Prostate gland (tissue), 2 donors: ENCODE results near the gene DYNC1H1.

ENCODE experiments used
- CTCF ChIP-seq, 4 experiments: fragments of 200-600 bp in 2 of 4; fragments of 450-650 bp in 2 of 4; sonication (generic) in 2 of 4; IDR thresholded peaks; 1 replicate in 3 of 4; 2 replicates in 1 of 4; pipeline ENCODE4 v1.5.1; 2016 to 2019; ENCODE audit warnings: antibody characterized with exemption in 4 of 4, mild to moderate bottlenecking in 2 of 4, moderate library complexity in 2 of 4
- POLR2A ChIP-seq: fragments of 450-650 bp; IDR thresholded peaks from one replicate; pipeline ENCODE4 v1.6.1; 2016; ENCODE audit warnings: antibody characterized with exemption, mild to moderate bottlenecking
- POLR2AphosphoS5 ChIP-seq: sonication (generic); formaldehyde crosslinking; IDR thresholded peaks from one replicate; pipeline ENCODE4 v1.6.1; 2017; ENCODE audit warnings: antibody characterized with exemption

GRCh38 chr14:102050625-102051024 lies 86.3 kb downstream of the DYNC1H1 start:
- TF ChIP-seq POLR2A (no peak), CTCF (IDR thresholded peaks at IDR 0.05) (no peak), POLR2AphosphoS5 (peak; percentile 16)
